NB4 (cell line): ENCODE measurements around the gene ABHD11.

Experiments
- POLR2A ChIP-seq: IDR thresholded peaks from 2 replicates; pipeline ENCODE4 v1.6.1; 2011; ENCODE audit warnings: mild to moderate bottlenecking; ENCODE audit not compliant: insufficient read length; ENCODE audit errors: extremely low read depth
- TF ChIP-seq, protein P1 (sequence below): IDR thresholded peaks from 2 replicates; pipeline ENCODE4 v1.6.1; 2011; ENCODE audit warnings: low read depth, low read length

DNA sequence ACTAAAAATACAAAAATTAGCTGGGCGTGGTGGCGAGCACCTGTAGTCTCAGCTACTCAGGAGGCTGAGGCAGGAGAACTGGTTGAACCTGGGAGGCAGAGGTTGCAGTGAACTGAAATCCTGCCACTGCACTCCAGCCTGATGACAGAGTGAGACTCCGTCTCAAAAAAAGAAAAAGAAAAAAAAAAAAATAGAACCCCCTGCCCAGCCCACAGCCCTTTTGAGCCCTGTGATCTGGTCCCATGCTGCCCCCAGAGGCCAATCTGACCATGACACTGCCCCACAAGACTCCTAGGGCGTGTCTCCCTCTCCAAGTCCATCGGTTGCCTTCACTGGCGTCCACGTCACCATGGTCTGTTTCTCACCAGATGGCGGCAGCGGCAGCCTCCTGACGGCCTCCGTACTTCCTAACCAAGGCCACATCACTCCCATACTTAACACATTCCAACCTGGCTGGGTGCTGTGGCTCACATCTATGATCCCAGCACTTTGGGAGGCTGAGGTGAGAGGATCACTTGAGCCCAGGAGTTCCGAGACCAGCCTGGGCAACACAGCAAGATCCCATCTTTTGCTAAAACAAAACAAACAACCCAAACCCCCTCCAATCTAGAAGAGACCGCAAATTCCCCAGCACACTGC lies 37.1 kb downstream of the ABHD11 start:
- TF ChIP-seq, protein P1, sequence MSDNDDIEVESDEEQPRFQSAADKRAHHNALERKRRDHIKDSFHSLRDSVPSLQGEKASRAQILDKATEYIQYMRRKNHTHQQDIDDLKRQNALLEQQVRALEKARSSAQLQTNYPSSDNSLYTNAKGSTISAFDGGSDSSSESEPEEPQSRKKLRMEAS: no peak
- TF ChIP-seq POLR2A: no peak
